ENCODE measurements around the gene HTR2C. TPM values are rescaled to one million over a fixed set of nuclear protein-coding genes. Genes with fewer than 3 reads are reported as not detected.
A peak's percentile ranks its signal among the peaks of the same experiment; 100 is the strongest.

The HTR2C gene
- total and polyA plus RNA-seq, 2 experiments from 2014 or later: 2.0 to 2.4 TPM

DNA sequence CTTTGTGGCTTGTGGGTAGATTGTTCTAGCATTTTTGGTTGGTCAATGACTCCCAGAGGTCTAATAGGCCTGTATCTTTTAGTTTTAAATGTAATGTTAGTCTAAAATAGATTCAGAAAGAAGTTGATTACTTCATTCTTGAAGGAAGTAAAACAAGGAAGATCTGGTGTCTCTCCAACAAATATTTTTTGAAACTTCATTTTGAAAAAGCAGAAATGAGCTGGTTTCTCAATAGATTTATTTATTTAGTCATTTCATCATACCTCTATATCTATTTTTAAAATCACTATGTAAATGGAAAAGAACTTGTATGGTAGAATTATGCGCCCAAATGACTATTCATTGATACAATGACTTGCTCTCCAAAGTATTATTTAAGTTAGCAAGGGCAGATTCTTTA is 7.2 kb downstream of the HTR2C start (continued):
- TF ChIP-seq JUNB (IDR thresholded peaks at IDR 0.05; ENCODE audit: unreplicated experiment) (no peak), NANOG (IDR thresholded peaks at IDR 0.05; ENCODE audit: borderline replicate concordance) (no peak), STAT1 (IDR thresholded peaks at IDR 0.05; ENCODE audit: unreplicated experiment) (no peak), REST (IDR thresholded peaks at IDR 0.05; ENCODE audit: unreplicated experiment) (no peak)

DNA sequence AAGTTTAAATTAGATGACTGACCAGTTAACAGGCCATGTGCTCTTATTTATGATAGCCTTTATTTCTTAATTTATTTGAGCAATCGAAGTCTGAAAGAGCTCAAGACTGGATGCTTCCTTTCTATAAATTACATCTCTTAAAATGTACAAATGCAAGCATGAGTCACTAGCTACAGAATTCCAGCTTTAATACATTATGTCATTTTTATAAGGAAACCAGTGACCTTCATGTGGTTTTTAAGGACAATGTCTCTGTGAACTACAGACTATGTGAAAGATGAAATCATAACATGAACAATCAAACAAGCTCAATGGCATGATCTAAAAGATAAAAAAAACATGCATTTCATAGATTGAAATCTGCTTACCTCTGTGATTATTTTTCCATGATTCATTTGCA is 15.4 kb downstream of the HTR2C start:
- TF ChIP-seq, protein P1, sequence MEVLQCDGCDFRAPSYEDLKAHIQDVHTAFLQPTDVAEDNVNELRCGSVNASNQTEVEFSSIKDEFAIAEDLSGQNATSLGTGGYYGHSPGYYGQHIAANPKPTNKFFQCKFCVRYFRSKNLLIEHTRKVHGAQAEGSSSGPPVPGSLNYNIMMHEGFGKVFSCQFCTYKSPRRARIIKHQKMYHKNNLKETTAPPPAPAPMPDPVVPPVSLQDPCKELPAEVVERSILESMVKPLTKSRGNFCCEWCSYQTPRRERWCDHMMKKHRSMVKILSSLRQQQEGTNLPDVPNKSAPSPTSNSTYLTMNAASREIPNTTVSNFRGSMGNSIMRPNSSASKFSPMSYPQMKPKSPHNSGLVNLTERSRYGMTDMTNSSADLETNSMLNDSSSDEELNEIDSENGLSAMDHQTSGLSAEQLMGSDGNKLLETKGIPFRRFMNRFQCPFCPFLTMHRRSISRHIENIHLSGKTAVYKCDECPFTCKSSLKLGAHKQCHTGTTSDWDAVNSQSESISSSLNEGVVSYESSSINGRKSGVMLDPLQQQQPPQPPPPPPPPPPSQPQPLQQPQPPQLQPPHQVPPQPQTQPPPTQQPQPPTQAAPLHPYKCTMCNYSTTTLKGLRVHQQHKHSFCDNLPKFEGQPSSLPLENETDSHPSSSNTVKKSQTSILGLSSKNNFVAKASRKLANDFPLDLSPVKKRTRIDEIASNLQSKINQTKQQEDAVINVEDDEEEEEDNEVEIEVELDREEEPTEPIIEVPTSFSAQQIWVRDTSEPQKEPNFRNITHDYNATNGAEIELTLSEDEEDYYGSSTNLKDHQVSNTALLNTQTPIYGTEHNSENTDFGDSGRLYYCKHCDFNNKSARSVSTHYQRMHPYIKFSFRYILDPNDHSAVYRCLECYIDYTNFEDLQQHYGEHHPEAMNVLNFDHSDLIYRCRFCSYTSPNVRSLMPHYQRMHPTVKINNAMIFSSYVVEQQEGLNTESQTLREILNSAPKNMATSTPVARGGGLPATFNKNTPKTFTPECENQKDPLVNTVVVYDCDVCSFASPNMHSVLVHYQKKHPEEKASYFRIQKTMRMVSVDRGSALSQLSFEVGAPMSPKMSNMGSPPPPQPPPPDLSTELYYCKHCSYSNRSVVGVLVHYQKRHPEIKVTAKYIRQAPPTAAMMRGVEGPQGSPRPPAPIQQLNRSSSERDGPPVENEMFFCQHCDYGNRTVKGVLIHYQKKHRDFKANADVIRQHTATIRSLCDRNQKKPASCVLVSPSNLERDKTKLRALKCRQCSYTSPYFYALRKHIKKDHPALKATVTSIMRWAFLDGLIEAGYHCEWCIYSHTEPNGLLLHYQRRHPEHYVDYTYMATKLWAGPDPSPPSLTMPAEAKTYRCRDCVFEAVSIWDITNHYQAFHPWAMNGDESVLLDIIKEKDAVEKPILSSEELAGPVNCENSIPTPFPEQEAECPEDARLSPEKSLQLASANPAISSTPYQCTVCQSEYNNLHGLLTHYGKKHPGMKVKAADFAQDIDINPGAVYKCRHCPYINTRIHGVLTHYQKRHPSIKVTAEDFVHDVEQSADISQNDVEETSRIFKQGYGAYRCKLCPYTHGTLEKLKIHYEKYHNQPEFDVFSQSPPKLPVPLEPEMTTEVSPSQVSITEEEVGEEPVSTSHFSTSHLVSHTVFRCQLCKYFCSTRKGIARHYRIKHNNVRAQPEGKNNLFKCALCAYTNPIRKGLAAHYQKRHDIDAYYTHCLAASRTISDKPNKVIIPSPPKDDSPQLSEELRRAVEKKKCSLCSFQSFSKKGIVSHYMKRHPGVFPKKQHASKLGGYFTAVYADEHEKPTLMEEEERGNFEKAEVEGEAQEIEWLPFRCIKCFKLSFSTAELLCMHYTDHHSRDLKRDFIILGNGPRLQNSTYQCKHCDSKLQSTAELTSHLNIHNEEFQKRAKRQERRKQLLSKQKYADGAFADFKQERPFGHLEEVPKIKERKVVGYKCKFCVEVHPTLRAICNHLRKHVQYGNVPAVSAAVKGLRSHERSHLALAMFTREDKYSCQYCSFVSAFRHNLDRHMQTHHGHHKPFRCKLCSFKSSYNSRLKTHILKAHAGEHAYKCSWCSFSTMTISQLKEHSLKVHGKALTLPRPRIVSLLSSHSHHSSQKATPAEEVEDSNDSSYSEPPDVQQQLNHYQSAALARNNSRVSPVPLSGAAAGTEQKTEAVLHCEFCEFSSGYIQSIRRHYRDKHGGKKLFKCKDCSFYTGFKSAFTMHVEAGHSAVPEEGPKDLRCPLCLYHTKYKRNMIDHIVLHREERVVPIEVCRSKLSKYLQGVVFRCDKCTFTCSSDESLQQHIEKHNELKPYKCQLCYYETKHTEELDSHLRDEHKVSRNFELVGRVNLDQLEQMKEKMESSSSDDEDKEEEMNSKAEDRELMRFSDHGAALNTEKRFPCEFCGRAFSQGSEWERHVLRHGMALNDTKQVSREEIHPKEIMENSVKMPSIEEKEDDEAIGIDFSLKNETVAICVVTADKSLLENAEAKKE (CRISPR knock-in tag; IDR thresholded peaks at IDR 0.05): no peak
- TF ChIP-seq EZH2phosphoT487 (IDR thresholded peaks at IDR 0.05; ENCODE audit: unreplicated experiment) (no peak), ETS1 (IDR thresholded peaks at IDR 0.05) (no peak), POLR2AphosphoS5 (IDR thresholded peaks at IDR 0.05; ENCODE audit: low read depth) (no peak), REST (IDR thresholded peaks at IDR 0.05; ENCODE audit: unreplicated experiment) (no peak)
- TF ChIP-seq, protein P2, sequence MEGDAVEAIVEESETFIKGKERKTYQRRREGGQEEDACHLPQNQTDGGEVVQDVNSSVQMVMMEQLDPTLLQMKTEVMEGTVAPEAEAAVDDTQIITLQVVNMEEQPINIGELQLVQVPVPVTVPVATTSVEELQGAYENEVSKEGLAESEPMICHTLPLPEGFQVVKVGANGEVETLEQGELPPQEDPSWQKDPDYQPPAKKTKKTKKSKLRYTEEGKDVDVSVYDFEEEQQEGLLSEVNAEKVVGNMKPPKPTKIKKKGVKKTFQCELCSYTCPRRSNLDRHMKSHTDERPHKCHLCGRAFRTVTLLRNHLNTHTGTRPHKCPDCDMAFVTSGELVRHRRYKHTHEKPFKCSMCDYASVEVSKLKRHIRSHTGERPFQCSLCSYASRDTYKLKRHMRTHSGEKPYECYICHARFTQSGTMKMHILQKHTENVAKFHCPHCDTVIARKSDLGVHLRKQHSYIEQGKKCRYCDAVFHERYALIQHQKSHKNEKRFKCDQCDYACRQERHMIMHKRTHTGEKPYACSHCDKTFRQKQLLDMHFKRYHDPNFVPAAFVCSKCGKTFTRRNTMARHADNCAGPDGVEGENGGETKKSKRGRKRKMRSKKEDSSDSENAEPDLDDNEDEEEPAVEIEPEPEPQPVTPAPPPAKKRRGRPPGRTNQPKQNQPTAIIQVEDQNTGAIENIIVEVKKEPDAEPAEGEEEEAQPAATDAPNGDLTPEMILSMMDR (conservative IDR thresholded peaks at IDR 0.05; ENCODE audit: low read depth in 2 of 2): no peak
- no peak overlapping the region for H2AFZ ChIP-seq
- peaks cover 20% of the 10 kb centered on the region for H4K20me1 ChIP-seq (replicated peaks; ENCODE audit: insufficient read depth)
- peaks cover 19% of the 10 kb centered on the region; the same call in 1 of the 2 replicates for H3K36me3 ChIP-seq (ENCODE audit: insufficient read depth)
- no peaks in the 10 kb centered on the region; the same call in 2 of the 3 replicates for H3K9me3 Mint-ChIP-seq
- peak overlapping the region; percentile 78 for H3K4me2 ChIP-seq
- H3K4me3 ChIP-seq: peak overlapping the region; percentile 56
- peaks cover 82% of the 10 kb centered on the region for H3K79me2 ChIP-seq (replicated peaks; ENCODE audit: insufficient read depth)
- peaks cover 42% of the 10 kb centered on the region for H3K4me1 Mint-ChIP-seq
- peak overlapping the region; percentile 69 for H3K4me3 Mint-ChIP-seq
- peaks cover 2% of the 10 kb centered on the region for H3K27me3 Mint-ChIP-seq (ENCODE audit: insufficient read depth, low read depth, poor library complexity)
- peaks cover 47% of the 10 kb centered on the region for H3K4me1 ChIP-seq (ENCODE audit: insufficient read depth)
- H3K27ac ChIP-seq (ENCODE audit: low read depth): no peak overlapping the region
- H3K27ac Mint-ChIP-seq: no peak overlapping the region
- DNase-seq (ENCODE audit: low spot score): no peak
- no peaks in the 10 kb centered on the region for H3K27me3 ChIP-seq (ENCODE audit: insufficient read depth)
- ATAC-seq: no peak
- H3F3A ChIP-seq (replicated peaks; ENCODE audit: low read depth): no peaks in the 10 kb centered on the region
- peaks cover 70% of the 10 kb centered on the region for H3K36me3 Mint-ChIP-seq (ENCODE audit: low read depth)
- no peaks in the 10 kb centered on the region for H3K9me2 ChIP-seq (ENCODE audit: insufficient read depth)
